Left renal cortex interstitium (tissue), 4 donors: ENCODE data around the gene CYB561D2. TPM values are rescaled to one million over a fixed set of nuclear protein-coding genes. Genes with fewer than 3 reads are reported as not detected.

Experiments
- DNase-seq, 4 donors: peaks; one replicate each; pipeline ENCODE4 v3.0.0-alpha.2; 2013; ENCODE audit warnings: low read depth in 4 of 4, low spot score in 2 of 4, missing footprints in 1 of 4
- polyA plus RNA-seq, 4 donors: library from polyadenylated mRNA; unstranded; fragments of 120-200 nt; gene quantifications; one replicate each; pipeline ENCODE4 v1.2.1, GENCODE V29; 2013; ENCODE audit not compliant: insufficient read length in 4 of 4

CYB561D2 gene
- polyA plus RNA-seq, 4 donors = 13.7 to 17.7 (median 15.0) TPM

DNA sequence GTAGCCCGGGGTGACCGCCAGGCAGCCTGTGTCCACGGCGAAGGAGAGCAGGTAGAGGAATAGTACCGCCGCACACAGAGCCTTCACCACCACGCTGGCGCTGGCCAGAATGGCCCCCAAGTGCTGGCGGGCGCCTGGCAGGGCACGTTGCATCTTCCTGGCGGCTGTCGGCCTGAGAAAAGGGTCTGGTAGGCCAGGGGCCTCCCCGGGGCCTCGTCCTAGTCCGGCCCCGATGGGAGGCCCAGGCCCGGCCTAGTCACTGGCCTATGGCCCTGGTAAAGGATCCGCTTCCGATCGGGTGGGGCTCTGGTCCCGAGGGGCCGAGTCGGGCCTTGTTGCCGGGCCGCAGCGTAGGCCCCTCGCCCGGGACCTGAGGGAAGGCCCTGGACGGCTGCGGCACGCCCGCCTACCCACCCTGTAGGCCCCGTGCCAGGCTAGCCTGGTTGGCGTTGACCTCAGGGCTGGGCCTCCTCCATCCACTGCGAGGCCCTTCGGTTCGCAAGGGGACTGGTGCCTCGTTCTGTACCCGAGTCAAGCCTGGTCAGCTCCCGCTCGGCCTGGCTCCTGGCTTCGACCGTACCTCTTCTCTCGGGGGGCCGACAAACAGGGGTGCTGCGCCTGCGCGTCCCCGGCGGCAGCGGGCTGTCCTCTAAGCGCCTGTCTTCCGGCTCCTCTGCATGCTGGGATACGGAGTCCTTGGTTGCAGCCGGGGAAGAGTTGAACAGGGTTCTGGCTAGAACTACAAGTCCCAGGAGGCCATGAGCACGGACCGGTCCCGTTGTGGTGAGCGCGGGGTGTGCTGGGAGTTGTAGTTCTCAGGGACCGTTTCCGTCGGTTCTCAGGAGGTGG is 8.5 kb downstream of the CYB561D2 start, which contains the start of gene TMEM115:
Gene TMEM115, minus strand, starts transcription at position 611 of the 849 bp plus-strand sequence. Its CDS starts 458 bp downstream, at position 153.
- DNase-seq = peak; percentile 85 to 98 (median 87)

DNA sequence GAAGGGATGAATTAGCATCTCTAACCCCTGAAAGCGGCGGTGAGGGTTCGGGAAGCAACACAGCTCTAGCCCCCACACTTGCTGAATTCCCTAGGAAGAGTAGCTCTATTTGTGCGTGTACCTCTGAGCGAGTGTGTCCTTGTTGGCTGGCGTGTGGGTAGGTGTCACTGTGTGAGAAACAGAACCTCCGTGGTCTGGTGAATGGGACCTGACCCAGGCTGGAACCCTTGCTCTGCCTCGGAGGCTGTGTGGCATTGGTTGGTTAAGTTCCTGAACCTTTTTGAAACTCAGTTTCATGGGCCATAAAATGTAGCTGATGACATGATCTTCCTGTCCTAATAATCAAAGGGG is 9.1 kb downstream of the CYB561D2 start:
- DNase-seq = no peak

DNA sequence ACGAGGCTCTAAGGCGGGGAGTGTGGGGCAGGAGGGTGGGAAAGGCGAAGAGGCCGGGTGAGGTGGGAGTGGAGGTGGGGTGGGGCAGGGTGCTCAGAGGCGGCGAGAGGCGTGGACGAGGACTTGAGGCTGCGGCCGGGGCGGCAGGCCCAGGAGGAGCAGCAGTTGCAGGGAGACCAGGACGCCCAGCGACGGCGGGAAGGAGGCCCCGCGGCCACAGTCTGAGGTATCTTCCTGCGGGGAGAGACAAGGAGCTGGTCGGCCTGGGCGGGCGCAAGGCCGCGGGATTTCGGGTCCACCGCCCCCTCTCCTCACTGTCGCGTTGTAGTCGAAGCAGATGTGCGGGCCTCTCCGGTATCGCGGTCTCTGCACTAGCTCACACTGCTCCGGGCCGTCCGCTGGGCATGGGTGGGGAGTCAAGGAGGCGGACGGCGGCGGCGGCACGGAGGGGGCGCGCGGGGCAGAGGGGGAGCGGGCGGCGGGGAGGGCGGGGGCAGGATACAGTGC is 14.0 kb downstream of the CYB561D2 start:
- no peak for DNase-seq

DNA sequence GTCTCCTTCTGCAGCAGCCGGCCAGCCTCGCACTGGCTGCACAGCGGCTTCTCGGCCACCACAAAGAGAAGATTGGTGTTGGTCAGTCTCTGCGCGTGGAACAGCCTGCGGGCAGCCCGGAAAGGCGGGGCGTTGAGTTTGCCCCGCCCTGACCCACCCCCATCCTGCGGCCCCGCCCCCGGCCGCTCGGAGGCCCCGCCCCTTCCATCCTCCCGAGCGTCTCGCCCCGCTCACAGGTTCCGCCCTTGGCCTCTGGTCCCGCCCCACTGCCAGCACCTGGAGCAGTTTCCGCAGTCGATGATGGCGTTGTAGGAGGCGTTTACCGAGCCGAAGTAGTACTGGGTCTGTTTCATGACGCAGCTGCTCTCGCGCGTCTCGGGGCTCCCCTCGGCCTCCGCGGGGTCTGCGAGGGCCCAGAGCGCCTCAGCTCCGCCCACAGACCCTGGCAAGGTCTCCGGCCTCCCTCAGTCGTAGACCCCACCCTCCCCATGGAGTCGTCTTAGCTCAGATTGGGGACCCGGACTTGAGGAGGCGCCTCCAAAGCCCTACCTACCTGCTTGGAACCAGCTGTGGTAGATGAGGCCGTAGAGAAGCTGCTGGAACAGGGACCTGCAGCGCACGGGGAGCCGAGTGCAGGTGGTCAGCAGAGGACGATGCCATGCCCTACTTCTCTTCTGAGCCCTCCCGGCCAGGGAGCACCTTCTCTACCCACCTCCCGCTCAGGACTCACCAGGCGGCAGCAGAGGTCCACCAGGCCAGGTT is 14.6 kb downstream of the CYB561D2 start:
- DNase-seq = no peak

DNA sequence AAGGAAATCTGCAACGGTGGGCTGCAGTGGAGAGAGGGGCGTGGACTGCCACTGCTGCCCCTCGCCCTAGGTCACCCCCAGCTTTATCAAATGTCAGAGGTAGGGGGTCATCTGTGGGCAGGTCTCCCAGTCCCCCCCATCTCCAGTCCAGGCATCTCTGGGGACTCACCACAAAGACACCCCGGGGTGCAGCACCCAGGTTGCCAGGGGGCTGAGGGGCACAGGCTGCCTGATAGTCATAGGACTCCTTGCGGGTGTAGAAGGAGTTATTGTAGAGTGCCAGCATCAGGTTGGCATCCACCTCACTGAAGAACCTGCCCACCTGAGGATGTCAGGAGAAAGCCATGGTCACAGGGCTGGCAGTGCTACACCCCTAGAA is 15.2 kb downstream of the CYB561D2 start:
- DNase-seq = no peak

DNA sequence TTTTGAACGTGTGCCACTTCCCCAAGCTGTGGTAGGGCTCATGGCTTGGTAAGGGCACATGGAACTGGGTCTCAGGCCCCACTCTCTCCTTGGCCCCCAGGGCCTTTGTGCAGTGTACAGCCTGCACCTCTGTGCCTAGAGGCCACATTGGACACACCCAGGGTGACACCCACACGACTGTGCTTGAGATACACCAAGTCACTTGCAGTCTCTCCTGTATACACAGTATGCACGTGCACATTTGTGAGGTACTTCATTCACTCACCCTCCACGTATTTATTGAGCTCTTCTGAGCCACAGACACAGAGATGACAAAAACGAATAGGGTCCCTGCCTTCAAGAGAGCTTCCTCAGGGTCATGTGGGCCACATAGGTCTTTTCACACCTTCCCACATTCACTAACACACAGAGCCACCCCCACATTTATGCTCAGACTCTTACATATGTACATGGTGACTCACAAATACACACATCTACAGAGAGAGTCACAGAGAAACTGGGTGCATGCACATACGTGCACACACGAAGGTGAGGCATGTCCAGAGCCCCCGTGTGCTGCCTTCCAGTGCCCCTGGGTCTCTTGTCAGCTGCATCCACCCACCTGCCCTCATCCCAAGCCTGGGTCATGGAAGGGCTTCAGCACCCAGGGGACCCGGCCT is 18.5 kb downstream of the CYB561D2 start:
- no peak for DNase-seq

DNA sequence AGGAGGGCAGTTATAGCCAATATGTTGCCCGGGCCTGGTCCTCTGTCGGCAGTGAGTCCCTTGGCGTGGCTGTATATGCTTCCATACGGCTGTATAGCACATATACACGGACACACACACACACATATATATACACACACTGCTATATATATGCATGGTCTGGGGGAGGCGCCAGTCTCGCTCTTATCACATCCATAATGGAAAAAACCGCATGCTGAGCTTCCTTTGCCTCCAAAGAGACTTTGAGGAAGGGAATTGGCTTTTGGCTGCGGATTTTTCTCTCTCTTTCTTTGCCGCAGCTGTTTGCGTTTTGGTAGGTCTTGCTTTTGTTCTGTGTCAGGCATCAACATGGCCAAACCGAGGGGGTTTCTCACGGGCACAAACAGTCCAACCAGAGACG is 19.9 kb downstream of the CYB561D2 start:
- no peak for DNase-seq

DNA sequence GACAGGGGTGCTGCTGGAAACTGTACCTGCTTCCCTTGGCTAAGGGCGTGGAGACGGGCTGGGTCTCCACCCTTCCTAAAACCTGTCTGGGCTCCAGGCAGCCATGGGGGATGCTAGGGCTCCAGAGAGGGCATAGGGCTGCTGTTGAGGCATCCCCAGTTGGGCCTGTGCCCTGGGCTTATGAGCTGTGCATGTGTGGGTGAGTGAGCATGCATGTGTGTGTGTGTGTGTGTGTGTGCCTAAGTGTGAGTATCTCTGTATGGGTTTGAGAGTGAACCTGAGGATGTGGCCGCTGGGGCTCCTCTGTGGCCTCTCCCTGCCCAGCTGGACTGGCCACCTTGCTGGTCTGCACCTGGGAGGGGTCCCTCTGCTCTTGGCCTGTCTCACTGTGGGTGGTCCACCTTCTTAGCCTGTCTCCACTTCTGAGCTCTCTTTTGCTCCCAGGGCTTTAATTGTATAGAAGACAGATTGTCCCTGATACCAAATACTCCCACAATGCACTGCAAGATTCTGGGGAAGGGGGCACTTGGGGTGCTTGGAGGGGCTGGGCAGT is 20.5 kb downstream of the CYB561D2 start:
- DNase-seq = no peak

DNA sequence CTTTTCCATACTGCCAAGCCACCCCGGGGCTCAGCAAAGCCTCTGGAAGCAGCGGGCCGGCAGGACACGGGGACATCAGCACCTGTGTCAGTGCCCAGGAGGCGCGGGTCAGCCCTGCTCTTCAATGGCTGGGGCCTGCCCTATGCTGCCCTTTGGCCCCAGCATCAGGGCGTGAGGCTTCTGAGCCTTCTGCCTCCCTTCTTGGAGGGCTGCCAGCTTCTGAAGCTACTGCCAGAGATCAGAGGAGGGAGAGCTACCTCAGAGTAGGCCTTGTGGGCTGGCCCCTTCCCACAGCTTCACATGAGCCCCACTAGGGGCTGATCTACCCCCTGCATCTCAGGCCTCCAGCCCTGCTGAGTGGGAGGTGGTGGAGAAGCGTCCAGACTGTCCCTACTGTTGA is 21.7 kb downstream of the CYB561D2 start:
- DNase-seq = no peak

DNA sequence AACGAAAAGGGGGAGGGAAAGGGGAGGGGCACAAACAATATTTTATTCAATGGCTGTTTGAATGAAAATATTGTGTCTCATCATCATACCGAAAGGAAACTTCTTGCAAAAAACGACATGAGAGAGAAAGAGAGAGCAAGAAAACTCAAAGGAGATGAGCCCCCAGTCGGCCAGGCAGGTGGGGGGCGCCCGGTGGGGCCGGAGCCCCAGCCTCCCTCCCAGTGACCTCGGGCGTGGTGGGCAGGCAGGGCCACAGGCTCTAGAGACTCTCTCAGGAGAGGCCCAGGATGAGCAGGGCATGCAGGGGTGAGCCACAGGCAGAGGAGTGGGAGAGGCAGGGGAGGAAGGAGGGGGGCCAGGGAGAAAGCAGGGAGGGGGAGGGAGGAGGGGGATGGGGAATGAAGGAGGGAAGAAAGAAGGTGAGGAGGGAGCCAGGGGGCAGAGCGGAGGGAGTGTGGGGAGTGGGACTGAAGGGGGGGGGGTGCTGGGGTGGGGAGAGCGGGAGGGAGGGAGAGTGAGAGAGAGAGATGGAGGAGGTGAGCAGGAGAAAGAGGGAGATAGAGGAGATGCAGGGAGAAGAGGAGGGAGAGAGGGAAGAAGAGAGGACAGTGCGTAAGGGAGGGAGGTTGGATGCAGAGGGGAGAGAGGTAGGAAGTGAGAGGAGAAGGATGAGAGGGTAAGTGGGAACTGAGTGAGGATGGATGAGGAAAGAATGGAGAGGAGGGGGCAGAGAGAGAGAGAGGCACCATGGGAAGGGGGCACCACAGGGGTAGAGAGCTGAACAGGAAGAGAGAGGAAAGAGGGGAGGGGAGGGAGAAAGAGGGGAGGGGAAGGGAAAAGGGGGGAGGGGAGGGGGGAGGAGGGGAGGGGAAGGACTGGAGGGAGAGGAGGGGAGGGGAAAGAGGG is 22.7 kb downstream of the CYB561D2 start:
- no peak for DNase-seq

DNA sequence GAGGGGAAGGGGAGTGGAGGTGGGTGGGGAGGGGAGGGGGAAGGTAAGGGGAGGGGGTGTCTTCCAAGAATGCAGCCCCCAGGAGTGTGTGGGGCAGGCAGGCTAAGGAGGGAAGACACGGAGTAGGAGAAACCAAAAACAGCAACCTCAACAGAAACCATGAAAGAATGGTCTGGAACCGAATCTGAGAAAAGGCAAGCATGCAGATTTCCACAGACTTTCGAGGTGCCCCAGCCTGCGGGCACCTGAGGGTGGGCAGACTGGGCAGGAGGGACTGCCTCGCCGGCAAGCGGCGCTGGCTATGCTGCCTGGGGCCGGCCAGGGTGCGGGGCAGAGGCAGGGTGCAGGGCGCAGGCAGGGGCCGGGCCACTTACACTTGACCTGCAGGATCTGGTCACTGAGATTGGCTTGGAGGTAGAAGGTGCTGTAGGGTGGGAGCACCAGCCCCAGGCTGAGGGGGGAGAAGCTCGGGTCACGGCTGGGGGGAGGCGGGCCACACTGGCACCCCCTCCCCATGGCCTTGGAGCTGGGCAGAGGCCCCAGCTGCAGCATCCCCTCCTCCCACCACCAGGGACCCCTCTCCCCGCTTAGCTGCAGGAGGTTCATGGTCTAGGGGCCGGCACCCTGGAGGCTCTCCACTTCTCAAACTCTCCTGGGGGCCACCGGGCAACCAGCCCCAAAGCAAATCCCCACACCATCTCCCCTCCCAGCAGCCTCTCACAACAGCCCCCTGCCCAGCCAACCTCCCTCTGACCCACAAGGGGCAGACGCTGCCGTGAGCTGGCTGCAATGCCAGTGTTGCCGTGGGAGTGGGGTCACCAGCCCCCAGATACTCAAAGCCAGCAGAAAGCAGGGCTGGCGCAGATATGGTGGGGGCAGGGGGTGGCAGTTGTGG is 23.9 kb downstream of the CYB561D2 start:
- DNase-seq = no peak

DNA sequence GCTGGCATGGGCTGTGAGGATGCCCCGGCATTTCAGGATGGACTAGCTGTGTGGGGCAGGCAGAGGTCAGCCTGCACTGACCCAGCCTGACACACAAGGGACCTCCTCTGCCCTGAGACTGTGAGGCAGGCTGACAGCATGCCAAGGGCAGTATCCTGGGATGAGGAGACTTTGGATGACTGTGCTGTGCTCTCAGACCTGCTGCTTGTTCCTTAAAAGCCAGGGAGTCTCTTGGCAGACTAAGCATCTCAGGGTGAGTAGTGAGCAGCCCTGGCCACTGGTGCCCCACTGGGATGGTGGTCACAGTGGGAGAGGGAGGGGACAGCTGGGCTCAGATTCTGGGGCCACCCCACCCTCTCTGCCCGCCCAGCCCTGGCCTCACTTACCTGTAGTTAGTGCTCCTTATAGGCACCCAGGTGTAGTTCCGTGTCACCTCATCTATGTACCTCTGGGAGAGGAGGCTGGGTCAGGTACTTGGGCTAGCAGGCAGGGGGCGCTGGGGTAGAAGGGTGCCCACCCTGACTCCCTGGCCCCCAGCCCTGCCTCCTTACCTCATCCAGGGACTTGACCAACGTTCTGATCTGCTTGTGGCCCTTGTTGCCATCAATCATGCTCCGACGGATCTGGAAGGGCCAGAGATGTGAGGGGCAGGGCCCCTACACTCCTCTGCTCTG is 24.7 kb downstream of the CYB561D2 start:
- DNase-seq = no peak

DNA sequence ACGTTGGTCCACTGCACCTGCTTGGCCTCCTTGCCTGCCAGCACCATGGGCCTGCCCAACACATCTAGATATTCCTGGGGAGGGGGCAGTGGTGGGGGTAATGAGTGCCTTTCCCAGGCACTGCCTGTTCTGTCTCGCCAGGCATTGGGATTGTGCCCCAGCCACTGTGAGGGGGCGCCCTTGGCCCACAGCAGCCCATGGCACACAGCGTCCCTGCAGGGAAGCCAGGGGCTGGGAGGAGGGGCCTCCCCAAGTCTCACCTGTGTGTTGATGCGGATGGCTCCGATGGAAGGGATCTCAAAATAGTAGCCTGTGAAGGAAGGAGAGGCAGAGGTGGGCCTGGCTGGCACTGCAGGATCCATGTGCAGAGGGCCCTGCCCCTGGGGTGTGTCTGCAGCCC is 27.4 kb downstream of the CYB561D2 start:
- DNase-seq = no peak

DNA sequence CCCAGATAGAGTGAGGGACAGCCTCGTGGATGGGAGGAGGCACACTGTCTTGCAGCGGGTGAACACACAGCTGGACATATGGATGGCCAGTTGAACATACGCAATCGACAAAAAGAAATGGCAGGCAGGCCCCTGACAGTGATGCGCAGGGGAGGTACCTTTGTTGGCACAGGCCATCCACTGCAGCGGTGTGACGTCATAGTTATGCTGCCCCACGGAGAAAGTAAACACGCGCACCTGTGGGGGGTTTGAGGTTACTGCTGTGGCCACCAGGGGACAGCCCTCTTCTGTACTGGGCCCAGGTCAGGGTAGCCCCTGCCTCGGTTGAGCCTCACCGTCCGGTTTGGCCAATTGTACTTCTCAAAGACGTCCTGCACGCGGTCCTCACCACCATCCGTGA is 28.1 kb downstream of the CYB561D2 start:
- DNase-seq = no peak

DNA sequence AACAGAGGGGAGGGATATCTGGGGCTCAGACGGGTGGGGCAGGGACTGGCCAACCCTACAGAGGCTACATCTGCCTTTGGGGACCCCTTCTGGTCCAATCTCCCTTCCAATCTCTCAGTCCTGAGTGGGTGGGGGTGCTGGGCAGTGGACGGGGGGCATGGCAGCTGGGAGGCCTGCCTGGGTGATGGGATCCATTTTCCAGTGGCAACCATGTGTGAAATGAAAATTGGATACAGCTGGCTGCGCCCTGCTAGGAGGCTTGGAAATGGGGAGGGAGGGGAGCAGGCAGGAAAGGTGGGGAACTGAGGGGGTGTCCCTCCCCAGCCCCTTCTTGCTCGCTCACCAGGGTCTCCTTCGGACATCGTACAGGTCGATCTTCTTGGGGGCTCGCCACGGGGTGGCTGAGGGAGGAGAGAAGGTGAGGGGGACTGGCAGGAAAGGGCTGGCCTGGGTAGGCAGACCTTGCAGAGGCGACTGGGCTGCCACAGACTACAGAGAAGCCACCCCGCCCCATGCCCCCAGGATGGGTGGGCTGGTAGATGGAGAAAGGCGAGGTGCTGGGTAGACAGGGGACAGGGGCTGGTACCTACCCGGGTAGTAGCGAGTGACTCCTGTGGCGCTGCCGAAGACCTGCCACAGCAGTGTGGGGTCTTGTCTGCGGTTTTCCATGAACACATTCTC is 29.9 kb downstream of the CYB561D2 start:
- DNase-seq = no peak

DNA sequence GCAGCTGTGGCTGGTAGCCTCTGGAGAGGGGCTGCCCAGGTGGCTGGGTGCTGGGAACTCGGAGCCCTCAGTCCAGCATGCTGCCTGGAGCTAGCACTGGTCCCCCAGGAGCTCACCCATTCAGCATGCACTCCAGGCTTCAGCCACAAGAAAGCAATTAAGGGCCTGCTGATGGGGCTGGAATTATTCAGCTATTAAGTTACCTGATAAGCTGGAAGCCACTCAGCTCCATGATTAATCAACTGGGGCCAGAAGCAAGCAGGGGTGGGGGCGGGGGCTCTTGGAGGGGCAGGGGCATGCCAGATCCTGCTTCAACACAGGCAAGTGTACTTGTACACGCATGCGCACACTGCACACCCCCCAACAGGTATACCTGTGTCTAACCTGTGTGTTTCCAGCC is 30.7 kb downstream of the CYB561D2 start:
- DNase-seq = no peak

DNA sequence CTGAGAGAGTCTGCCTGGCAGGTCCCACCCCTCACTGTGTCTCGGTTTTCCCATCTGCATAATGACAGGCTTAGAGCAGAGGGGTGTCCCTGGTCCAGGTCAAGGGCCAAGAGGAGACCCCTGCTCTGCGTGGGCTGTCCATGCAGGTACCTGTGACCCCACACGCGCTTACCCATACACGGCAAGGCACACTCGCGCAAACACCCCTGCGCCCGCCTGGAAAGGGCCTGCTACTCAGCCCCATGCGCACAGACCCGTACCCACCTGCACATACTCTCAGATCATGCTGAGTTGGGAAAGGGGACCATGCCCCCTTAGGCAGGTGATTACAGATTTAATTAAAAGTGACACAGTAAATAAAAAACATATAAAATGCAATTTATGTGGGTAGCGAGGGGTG is 32.1 kb downstream of the CYB561D2 start:
- DNase-seq = no peak

DNA sequence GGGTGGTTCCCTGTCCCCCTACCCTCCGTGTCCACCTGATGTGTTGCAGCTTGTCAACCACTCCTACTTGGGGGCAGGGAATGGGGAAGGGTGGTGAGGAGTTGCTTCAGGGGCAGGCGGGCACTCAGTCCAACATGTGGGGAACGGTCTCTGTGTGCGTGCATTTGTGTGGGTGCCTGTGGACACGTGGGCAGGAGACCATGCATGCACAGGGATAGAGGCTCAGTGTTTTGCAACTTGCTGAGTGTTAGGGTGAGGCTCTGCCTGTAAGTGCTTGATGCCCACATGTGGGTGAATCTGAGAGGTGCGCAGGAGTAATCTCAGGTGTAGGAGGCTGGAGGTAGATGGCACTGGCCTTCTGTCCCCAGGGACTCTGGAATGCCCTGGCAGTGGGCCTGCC is 33.1 kb downstream of the CYB561D2 start:
- DNase-seq = no peak
